ENCODE results near the gene RASGRP4. TPM values are rescaled to one million over a fixed set of nuclear protein-coding genes. Genes with fewer than 3 reads are reported as not detected.

The RASGRP4 gene
- polyA plus RNA-seq, 1 donor (not counting 4 experiments of a cell fraction or from before 2014, with no cell fraction given): not detected

- FAIRE-seq (no peak), DNase-seq (ENCODE audit: low read depth, low spot score) (no peak)
- peak overlapping the region in 2 of 3 experiments; percentile 35 to 67 for H3K4me3 ChIP-seq (ENCODE audit: control insufficient read depth in 2 of 3, extremely low read depth in 1 of 3, insufficient read depth in 2 of 3, low read depth in 1 of 3, low read length in 3 of 3)
- peaks cover 4% of the 10 kb centered on the region for H3K79me2 ChIP-seq (ENCODE audit: control insufficient read depth, insufficient read depth, low read length)
- H3K9me1 ChIP-seq (ENCODE audit: control insufficient read depth, extremely low read depth, insufficient read depth, low read length): peaks cover 2% of the 10 kb centered on the region
- no peaks in the 10 kb centered on the region for H4K20me1 ChIP-seq (ENCODE audit: control insufficient read depth, extremely low read depth, insufficient read depth, low read length)
- H3K27ac ChIP-seq (ENCODE audit: control insufficient read depth, insufficient read depth, low read length): no peak overlapping the region
- H2AFZ ChIP-seq (ENCODE audit: control insufficient read depth, low read length): no peak overlapping the region
- peaks cover 4 to 5% of the 10 kb centered on the region in 2 experiments for H3K36me3 ChIP-seq (ENCODE audit: control insufficient read depth in 2 of 2, extremely low read depth in 1 of 2, insufficient read depth in 2 of 2, low read length in 2 of 2)
- H3K9me3 ChIP-seq (ENCODE audit: control insufficient read depth, low read depth, low read length): no peaks in the 10 kb centered on the region
- H3K4me2 ChIP-seq (ENCODE audit: control insufficient read depth, extremely low read depth, insufficient read depth, low read depth, low read length): peak overlapping the region; percentile 22
- peaks cover 16% of the 10 kb centered on the region for H3K4me1 ChIP-seq (ENCODE audit: control insufficient read depth, extremely low read depth, insufficient read depth, low read length)
- no peak overlapping the region for H3K9ac ChIP-seq (ENCODE audit: control insufficient read depth, extremely low read depth, insufficient read depth, low read length)
- dilution Hi-C loops (cut with MboI; ENCODE audit: extremely low pct_ligation_motif_present, low sequenced_read_pairs): no loop called here
- no peaks in the 10 kb centered on the region for H3K27me3 ChIP-seq (ENCODE audit: control insufficient read depth, extremely low read depth, insufficient read depth, low read length)
- TF ChIP-seq CTCF (optimal IDR thresholded peaks at IDR 0.05 in 1 of 3, IDR thresholded peaks at IDR 0.05 in 1 of 3, conservative IDR thresholded peaks at IDR 0.05 in 1 of 3; ENCODE audit: extremely low read depth in 1 of 3, insufficient read depth in 2 of 3, low read length in 3 of 3): no peak
- TF ChIP-seq EZH2 (IDR thresholded peaks at IDR 0.05; ENCODE audit: low read length): no peak
Observed at GRCh38 chr19:38389957-38390924, 35.8 kb downstream of the RASGRP4 start.

GRCh38 chr19:38389101-38389925 is 36.7 kb downstream of the RASGRP4 start:
- peaks cover 7 to 8% of the 10 kb centered on the region in 2 experiments for H3K36me3 ChIP-seq (ENCODE audit: control insufficient read depth in 2 of 2, extremely low read depth in 1 of 2, insufficient read depth in 2 of 2, low read length in 2 of 2)
- H3K4me3 ChIP-seq (ENCODE audit: control insufficient read depth in 2 of 3, extremely low read depth in 1 of 3, insufficient read depth in 2 of 3, low read depth in 1 of 3, low read length in 3 of 3): peak overlapping the region; percentile 67 to 88 (median 74)
- peak; percentile 71 for FAIRE-seq
- no peaks in the 10 kb centered on the region for H3K9me3 ChIP-seq (ENCODE audit: control insufficient read depth, low read depth, low read length)
- DNase-seq (ENCODE audit: low read depth, low spot score): no peak
- peak overlapping the region; percentile 94 for H3K4me2 ChIP-seq (ENCODE audit: control insufficient read depth, extremely low read depth, insufficient read depth, low read depth, low read length)
- peak overlapping the region; percentile 53 for H2AFZ ChIP-seq (ENCODE audit: control insufficient read depth, low read length)
- H4K20me1 ChIP-seq (ENCODE audit: control insufficient read depth, extremely low read depth, insufficient read depth, low read length): peaks cover 7% of the 10 kb centered on the region
- H3K4me1 ChIP-seq (ENCODE audit: control insufficient read depth, extremely low read depth, insufficient read depth, low read length): peaks cover 16% of the 10 kb centered on the region
- H3K9ac ChIP-seq (ENCODE audit: control insufficient read depth, extremely low read depth, insufficient read depth, low read length): peak overlapping the region; percentile 71
- H3K9me1 ChIP-seq (ENCODE audit: control insufficient read depth, extremely low read depth, insufficient read depth, low read length): peaks cover 2% of the 10 kb centered on the region
- dilution Hi-C loops (cut with MboI; ENCODE audit: extremely low pct_ligation_motif_present, low sequenced_read_pairs): no loop called here
- no peak for TF ChIP-seq EZH2 (IDR thresholded peaks at IDR 0.05; ENCODE audit: low read length)
- TF ChIP-seq CTCF (optimal IDR thresholded peaks at IDR 0.05 in 1 of 3, IDR thresholded peaks at IDR 0.05 in 1 of 3, conservative IDR thresholded peaks at IDR 0.05 in 1 of 3; ENCODE audit: extremely low read depth in 1 of 3, insufficient read depth in 2 of 3, low read length in 3 of 3): no peak
- peaks cover 4% of the 10 kb centered on the region for H3K79me2 ChIP-seq (ENCODE audit: control insufficient read depth, insufficient read depth, low read length)
- peak overlapping the region; percentile 40 for H3K27ac ChIP-seq (ENCODE audit: control insufficient read depth, insufficient read depth, low read length)
- H3K27me3 ChIP-seq (ENCODE audit: control insufficient read depth, extremely low read depth, insufficient read depth, low read length): no peaks in the 10 kb centered on the region

All from keratinocyte (primary cell).